Measurements from ENCODE around the gene COX8C.

Gene COX8C, protein sequence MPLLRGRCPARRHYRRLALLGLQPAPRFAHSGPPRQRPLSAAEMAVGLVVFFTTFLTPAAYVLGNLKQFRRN

DNA sequence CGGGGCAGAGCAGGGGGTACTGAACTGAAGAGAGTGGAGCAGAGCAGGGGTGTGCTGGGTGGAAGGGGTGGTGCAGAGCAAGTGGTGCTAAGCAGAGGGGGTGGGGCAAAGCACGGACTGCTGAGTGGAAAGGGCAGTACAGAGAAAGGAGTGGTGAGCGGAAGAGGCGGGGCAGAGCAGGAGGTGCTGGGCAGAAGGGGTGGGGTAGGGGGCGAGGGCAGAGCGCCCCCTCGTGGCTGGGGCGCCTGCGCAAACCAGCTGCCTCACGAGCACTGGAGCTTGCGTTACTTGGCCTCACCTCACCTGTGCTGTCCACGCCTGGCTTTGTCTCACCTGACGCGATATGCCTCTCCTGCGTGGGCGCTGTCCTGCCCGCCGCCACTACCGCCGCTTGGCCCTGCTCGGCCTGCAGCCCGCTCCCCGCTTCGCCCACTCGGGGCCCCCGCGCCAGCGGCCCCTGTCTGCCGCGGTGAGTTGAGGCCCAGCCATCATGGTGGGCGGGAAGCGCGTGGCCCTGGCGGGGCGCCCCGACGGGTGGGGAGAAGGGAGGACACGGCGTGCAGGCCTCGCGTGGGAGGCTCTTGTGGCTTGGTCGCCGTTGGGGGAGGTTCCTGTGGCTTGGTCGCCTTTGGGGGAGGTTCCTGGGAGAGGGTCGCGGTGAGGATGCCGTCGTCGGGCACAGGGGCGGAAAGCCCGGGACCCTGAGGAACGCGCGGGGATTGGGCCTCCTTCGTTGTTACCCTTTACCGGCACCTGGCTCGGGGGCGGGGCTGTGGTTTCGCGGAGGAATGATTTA, at the start of gene COX8C:
TSS of gene COX8C (plus strand) at position 257 of the 796 bp plus-strand sequence. CDS start at position 344, 87 bp downstream.
- no peak for DNase-seq (ENCODE audit: low read depth)

DNA sequence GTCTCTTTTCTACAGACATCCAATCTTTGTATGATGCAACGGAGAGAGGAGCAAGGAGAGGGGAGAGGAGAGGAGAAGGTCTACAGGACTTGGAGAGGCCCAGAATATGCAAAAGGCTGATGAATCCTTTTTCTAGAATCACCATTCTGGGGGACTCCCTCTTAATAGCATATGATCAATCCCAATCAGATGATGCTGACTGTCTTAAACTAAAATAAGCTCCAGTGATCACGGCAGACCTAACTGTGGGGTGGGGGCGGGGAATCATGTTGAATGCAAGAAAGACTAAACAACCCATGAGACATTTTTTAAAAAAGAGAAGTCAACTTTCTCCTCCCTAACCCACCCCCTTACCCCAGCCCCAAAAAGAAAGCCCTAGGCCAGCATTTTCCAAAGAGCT, 47.6 kb upstream of the COX8C start:
- DNase-seq (ENCODE audit: low read depth): no peak

DNA sequence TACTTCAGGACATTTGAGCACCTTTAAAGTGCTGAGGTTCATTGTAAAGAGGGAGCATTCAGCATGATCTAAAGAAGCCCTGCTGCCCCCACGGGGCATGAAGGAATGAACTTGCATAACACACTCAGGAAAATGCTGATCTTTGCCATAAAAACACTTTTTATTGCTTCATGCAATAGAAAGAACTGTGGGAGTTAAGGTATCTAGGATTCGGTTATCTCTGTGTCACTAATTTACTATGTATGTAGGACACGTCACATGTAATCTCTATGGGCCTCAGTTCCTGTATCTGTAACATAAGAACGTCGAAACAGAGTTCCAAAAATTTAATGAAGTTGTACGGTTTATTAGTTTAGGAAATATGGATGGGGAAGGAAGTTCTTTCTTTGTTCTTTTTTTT, 47.1 kb upstream of the COX8C start:
- no peak for DNase-seq (ENCODE audit: low read depth)

DNA sequence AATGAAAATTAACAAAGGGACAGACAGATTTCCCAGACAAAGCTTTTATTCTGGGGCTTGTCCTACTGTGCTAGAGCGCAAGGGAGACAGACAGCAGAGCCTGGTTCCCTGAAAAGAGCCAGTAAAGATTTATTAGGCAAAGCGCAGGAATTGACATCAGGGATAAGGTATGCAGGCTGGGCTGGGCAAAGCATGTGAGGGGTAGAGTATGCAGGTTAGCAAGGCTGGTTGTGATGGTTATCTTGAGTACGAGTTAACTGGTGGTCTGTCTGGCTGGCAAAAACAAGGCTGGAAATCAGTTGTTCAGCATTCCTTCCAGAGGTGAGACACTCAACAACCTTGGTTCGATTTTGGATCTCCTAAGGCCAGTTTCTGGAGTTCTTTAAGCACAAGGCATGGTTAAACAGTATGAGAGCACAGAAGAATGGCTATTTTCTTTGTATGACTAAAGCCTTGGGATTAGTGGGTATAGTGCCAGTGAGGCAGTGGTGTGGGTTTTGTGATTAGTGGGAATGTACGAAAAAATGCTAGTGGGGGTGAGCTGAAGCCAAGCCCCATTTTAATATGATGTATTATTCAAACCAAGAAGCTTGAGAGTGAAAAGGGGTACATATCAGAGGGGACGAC, 45.0 kb upstream of the COX8C start:
- DNase-seq (ENCODE audit: low read depth): peak; percentile 69

DNA sequence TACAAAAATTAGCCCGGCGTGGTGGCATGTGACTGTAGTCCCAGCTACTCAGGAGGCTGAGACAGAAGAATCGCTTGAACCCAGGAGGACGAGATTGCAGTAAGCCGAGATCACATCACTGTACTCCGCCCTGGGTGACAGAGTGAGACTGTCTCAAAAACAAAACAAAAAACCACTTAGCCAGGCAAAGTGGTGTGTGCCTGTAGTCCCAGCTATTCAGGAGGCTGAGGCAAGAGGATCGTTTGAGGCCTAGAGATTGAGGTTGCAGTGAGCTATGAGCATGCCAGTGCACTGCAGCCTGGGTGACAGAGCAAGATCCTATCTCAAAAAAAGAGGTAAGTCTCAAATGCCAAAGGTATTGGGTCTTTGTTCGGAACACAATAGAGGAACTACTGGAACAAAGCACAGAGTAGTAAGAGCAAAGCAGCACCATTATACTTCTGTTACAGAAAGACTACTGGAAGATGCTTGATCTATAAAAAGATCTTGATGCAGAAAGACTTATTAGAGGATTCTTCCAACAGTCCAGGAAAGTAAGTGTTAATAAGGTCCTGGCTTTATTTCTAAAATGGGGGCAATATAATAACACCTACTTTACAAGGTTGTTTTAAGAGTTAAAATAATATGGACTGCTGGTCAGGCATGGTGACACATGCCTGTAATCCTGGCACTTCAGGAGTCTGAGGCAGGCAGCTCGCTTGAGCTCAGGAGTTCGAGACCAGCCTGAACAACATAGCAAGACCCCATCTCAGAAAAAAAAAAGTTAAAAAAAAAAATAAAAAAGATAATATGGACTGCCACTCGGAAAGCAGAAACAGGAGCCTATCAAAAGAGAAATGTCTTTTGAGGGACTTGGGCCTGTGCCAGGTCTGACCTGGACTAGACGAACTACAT, 44.0 kb upstream of the COX8C start:
- no peak for DNase-seq (ENCODE audit: low read depth)

DNA sequence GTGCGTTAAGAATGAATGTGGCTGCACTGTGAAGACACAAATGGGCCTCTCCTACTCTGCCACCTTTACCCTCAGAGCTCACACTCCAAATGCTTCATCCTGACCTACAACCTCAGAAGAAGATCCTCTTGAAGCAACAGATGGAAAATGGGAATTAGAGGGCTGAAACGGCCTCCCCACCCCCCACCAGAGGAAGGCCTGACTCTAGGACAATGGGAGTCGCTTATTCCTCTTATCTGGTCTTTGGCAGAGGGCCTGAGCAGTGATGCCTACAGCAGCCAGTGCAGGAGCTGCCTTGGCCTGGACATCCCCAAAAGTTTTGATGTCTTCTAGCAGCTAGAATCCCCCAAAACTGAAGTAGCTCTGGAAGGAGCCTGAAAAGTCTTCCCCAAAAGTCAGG, 43.3 kb upstream of the COX8C start:
- no peak for DNase-seq (ENCODE audit: low read depth)

DNA sequence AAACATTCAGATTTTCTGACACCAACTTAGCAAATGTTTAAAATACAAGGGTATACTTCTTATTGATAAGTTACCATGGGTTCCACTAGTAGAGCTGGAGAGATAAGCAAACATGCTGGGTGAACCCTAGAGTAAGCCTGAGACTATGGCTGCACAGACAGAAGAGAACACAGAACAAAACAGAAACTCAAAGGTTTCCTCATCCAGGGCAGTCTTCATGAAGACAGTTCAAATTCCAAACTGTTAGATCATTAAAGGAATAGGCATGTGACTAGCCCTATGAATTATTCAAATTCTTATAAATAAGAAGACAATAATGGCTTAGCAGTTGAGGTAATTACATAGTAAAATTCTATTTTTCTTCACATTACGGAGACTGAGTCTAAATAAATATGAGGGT, 42.2 kb upstream of the COX8C start:
- DNase-seq (ENCODE audit: low read depth): peak; percentile 72

DNA sequence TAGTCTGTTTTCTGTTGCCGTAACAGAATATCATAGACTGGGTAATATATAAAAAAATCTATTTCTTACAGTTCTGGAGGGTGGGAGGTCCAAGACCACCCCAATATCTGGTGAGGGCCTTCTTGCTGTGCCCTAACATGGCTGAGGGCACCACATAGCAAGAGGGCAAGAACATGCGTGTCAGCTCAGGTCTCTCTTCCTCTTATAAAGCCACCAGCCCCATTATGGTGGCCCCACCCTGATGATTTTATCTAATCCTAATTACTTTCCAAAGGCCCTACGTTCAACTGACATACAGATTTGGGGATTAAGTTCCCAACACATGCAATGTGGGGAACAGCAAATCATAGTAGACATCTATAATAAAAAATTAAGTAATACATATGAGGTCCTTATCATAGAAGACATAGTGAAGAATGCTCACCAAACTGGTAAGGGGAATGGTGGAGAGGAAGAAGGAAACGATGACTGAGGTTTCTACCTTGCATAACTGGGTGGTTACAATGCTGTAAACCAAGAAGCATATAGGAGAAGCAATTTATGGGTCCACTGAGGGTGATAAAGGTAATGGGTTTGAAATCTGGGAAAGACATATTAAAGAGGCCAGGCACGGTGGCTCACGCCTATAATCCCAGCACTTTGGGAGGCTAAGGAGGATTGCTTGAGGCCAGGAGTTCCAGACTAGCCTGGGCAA, 41.1 kb upstream of the COX8C start:
- DNase-seq (ENCODE audit: low read depth): no peak

DNA sequence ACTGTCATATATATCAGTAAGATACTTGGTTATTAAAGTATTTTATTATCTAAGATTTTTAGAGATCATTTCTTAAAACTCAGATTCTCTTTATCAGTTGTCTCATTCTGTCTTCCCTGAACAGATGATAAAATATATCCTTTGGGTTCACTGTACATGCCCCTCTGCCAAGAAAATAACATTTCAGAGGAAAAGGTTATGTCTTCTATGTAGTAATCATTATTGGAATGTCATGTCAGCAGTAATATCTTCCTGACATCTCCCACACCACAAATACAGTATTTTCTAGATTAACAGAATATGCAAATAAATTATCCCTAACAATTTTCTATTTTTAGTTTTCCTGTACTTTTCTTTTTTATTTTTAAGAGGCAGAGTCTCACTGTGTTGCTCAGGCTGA, 40.2 kb upstream of the COX8C start:
- DNase-seq (ENCODE audit: low read depth): no peak

DNA sequence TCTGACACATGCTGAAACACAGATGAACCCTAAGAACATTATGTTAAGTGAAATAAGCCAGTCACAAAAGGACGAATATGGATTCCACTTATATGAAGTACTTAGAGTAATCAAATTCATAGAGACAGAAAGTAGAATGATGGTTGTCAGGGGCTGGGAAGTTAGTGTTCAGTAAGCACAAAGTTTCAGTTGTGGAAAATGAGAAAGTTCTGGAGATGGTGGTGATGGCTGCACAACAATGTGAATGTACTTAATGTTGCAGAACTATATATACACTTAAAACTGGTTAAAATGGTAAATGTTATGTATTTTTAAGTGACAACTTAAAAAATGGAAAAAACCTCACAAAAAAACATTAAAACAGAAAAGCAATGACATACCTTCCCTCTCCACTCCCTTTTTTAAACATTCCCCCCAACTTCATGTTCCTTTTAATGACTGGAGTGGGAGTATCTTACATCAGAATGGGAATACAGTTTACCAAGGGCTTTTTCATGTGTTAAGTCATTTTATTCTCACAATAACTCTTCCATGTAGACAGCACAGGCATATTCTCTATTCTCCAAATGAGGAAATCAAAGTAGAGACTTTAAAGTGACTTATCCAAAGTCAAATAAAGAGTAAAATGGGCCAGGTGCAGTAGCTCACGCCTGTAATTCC, 38.2 kb upstream of the COX8C start:
- no peak for DNase-seq (ENCODE audit: low read depth)

DNA sequence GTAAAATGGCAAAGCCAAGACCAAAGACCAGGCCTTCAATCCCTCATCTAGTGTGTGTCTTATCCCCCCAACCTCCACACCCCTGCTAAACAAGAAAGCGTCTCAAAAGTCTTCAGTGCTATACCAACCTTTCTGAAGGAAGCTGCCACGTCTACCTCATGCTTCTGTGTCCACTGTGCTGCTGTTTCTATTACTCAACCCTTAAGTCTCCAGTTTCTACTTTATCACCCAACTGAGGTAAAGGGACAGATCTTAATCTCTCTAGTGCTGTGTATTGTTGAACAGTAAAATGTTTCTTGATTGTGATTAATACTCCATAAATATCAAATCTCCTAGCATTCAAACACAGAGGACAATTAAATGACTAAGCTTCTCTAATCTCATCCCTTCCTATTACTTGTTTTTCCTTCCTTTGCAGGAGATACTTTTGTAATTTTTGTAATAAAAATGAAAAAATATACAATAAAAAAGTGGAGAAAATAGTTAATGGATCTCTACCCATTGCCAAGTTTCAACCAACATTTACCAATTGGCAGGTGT, 37.5 kb upstream of the COX8C start:
- DNase-seq (ENCODE audit: low read depth): no peak

DNA sequence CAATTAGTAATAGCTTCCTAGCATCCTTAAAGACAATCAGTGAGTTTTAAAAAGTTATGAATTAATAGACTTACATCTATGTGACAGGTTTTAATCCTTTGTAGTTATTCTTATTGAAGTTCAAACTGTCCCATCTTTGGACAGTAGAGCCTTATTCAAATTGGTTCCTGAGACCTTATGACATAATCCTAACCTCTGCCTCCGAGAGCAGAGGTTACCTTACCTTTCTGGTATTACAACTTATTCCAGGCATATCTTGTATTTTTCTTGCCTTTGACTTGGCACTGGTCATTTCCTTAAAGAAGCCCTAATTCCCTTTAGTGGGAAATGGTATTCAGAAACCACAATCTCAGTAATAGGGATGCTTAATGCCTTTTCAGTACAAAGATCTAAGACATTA, 35.9 kb upstream of the COX8C start:
- no peak for DNase-seq (ENCODE audit: low read depth)

DNA sequence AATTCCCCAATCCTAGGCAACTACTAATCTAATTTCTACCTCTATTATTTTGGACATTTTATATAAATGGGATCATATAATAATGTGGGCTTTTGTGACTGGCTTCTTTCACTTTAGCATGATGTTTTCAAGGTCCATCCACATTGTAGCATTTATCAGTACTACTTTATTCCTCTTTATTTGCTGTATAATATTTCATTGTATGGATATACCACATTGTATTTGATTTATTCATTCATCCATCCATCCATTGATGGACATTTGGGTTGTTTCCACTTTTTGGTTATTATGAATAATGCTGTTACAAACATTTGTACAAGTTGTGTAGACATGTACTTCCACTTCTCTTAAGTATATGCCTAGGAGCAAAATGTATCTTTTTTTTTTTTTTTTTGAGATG, 31.4 kb upstream of the COX8C start:
- no peak for DNase-seq (ENCODE audit: low read depth)

DNA sequence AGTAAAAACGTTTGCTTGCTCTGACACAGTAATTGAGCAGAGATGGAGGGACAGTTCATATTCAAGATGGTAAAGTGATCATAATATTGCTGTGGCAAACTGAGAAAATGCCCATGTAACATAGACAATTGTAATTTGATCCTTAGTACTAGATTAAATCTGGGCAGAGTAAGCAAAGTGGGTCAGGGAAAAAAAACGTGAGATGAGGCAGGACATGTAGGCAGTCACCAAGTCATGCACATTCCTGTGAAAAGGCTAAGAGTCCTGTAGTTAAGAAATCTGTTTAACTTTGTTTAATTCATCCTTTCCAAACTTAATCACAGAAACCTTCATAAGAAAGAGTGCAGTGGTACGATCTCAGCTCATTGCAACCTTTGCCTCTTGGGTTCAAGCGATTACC, 30.3 kb upstream of the COX8C start:
- DNase-seq (ENCODE audit: low read depth): no peak

DNA sequence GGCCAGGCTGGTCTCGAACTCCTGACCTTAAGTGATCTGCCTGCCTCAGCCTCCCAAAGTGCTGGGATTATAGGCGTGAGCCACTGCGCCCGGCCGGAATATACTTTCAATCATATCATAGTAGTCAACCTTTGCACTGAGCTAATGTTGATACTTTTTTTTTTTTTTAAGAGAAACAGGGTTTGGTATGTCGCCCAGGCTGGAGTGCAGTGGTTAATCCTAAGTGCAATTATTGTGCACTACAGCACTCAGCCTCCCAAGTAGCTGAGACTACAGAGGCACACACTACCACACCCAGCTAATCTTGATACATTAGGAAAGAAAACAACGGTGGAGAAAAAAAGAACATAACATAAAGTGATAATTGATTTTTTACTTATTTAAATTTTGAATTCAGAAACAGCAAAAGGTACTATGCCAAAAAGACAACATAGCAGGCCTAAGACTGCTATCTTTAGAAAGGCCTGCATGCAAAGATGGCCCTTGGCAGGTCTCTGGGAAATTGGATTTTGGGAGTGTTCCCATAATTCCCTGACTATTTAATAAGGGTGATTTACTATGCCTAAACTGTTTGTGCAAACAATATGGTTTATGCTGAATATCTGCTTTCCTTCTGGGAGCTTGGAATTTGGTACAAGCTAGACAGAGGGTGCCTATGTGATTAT, 29.6 kb upstream of the COX8C start:
- no peak for DNase-seq (ENCODE audit: low read depth)

DNA sequence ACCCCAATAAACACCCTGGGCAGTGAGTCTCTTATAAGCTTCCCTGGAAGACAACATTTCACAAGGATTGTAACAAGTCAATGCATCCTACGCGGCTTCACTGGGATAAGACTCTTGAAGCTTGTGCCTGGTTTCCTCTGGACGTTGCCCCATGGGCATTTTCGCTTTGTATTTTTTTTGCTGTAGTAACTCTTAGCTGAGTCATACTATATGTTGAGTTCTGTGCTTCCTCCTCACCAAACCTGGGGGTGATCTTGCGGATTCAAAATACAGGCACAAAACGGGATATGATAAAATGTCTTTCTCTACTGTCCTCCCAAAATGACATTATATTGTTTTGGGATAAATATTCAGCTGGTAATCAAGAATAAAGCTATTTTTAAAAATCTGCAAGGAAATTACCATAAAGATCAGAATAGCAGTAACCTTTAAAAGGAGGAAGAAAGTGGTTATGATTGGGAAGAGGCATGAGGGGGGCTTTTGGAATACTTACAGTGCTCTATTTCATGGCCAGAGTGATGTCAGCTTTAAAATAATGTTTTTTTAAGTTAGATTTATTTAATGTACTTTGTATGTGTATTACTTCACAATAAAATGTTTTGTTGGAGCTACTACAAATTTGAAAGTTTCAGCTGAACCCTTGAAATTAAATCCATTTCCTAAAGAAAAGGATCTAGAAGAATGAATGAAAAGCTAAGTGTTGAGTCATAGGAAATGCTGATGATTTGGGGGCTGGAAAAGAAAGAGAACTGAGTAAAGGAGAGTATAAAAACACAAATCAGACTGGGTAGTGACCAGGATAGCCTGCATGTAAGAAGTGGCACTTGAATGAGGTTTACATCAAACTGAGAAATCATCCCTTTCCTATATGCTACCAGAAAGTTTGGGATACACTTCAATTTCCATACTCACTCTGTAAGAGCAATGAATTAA, 28.8 kb upstream of the COX8C start:
- DNase-seq (ENCODE audit: low read depth): peak; percentile 76

DNA sequence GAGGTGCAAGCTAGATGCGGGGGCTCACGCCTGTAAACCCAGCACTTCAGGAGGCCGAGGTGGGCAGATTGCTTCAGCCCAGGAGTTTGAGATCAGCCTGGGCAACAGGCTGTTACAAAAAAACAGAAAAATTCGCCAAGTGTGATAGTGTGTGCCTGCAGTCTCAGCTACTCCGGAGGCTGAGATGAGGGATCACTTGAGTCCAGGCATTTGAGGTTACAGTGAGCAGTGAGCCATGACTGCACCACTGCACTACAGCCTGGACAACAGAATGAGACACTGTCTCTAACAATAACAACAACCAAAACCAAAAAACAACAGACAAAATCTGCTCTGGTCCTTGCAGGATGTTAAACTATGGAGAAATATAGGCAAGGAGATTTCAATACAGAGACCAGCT, 28.1 kb upstream of the COX8C start:
- peak; percentile 55 for DNase-seq (ENCODE audit: low read depth)

DNA sequence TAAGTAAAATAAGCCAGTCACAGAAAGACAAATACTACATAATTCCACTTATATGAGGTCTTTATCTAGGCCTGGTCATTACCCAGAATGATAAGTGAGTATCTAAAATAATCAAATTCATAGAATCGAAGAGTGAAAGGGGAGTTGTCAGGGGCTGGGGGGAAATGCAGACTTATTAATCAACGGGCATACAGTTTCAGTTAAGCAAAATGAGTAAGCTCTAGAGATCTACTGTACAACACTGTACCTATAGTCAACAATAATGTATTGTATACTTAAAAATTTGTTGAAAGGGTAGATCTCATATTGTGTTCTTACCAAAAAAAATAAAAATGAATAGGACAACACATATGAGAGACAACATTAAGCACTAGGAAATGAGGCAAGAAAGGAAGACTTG, 27.5 kb upstream of the COX8C start:
- DNase-seq (ENCODE audit: low read depth): no peak

DNA sequence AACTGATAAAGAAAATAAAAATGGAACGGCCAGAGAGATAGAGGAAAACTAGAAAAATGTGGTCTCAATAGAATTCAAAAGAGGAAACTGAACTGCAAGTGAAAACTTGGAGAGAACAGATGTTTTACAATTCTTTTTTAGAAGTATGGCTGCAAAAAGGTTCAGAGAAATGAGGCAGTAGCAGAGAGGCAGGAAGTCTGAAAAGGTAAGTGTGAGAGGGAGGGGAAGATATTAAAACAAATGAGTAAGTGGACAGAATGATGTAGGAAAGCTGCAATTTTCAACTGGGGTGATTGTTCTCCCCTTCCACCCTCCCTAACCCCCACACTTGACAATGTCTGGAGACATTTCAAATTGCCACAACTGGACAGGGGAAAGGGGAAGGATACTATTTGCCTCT, 27.0 kb upstream of the COX8C start:
- DNase-seq (ENCODE audit: low read depth): no peak

DNA sequence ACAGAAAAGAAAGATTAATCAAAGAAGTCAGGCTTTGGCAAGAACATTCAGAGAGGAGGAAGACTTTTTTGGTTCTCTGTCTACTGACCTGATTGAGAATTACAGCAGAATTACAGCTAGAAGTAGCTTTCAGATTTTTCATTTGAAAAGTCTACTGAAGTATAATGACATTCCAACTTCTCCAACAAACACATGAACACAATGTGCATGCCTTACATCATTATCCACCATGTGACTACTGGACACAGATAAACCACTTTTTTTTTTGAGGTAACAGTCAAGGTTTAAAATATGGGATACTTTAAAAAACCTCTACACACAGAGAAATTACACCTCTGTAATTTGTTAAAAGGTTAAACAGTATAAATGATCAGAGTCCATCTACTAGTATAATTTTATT, 26.5 kb upstream of the COX8C start:
- no peak for DNase-seq (ENCODE audit: low read depth)
